HG02885 (cell line): ENCODE measurements around the gene TTC3.
"Not testable (repeated sequence)": the region's sequence is repeated elsewhere in the genome, so short reads cannot be mapped to it uniquely, and the experiment has no call there.

ENCODE experiments used
- ATAC-seq: cut with Tn5 transposase; IDR thresholded peaks from one replicate; pipeline ENCODE4 v1.9.1; 2021; ENCODE audit warnings: mild to moderate bottlenecking; ENCODE audit not compliant: unreplicated experiment, poor library complexity

The TTC3 gene

DNA sequence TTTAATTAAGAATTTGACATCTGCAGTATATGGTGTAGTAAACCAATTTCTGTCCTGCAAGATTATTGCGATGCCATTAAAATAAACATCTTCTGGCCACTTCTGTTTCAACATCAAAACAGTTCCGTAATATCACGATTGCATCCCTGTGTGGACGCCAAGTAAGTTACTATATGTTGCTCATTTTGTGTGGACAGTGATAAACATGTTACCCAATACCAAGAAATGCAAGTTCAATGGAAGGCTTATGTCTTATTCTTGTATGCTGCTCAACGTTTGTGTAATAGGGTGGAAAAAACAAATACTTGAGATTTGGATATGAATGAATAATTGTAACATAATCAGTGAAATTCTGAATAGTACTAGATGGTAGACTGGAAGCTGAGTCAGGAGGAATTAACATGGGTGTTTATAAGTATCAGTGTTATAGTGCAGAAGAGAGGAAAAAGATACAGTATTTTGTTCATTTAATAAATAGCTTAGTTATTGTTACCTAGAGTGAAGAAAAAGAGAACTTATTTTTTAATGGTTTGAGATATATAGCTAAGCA, 15.2 kb downstream of the TTC3 start:
- no peak for ATAC-seq

- no peak for ATAC-seq
Observed at GRCh38 chr21:37093977-37094376, 20.9 kb downstream of the TTC3 start.

DNA sequence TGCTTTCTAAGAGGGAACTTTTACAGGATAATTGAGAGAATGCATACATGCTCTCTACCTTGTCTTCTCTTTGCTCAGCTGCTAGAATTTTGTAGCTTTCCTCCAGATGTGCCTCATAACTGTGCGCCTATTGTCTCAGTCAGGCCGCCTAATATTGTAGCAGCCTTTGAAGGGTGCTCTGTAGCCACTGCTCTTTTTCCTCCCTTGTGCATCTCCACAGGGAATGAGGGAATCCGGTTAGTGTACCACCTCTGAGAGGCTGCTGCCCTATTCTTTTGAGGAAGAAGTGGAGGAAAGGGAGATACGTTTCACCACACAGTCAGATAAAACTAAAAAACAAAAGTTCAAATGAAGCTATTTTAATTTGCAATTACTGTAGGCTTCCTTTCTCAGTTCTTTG, 22.8 kb downstream of the TTC3 start:
- no peak for ATAC-seq

DNA sequence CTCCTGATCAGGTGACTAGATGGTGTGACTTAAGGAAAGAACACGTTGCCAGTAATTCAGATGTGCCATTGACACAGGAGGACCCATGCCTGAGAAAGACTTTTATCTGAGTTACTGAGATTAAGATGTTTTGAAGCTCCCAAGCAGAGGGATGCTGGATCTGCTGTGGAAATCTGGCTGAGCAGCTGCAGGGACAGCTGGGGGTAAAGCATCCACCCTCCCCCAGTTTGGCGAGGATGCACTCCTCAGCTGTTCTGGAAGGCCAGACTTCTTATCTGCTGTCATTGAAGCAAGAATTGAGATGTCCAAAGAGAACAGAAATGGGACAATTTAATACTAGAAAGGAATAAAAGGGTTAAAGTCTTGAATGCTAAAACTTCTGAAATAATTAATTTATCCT, 25.7 kb downstream of the TTC3 start:
- no peak for ATAC-seq

- ATAC-seq = no peak
Observed at GRCh38 chr21:37100316-37100715, 27.3 kb downstream of the TTC3 start.

GRCh38 chr21:37101384-37101783, 28.3 kb downstream of the TTC3 start:
- no peak for ATAC-seq

DNA sequence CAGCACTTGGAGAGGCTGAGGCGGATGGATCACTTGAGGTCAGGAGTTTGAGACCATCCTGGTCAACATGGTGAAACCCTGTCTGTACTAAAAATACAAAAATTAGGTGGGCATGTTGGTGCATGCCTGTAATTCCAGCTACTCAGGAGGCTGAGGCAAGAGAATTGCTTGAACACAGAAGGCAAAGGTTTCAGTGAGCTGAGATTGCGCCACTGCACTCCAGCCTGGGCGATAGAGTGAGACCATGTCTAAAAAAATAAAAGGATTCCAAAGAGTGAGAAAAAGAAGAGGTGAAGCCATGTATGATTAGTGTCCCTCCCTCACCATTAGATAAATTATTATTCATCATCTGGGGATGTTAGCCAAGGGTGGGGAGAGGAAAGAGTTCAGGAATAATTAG, 29.7 kb downstream of the TTC3 start:
- ATAC-seq = not testable (repeated sequence)

DNA sequence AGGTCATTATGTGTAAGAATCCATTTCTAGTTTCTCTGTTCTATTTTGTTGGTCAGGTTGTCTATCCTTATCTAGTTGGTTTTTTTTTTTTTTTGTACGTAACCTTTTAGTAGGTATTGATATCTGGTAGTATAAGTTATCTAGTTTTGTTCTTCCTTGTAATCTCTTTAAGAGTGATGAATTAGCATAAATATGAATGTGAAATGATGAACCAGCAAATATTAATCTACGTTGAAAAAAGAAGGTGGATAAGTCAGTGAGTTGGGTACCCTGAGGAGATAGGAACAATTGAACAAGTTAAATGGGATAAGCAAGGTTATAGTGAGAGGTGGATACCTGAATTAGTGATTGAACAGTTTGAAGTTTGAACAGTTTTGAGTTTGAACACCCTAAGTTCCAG, 33.9 kb downstream of the TTC3 start:
- no peak for ATAC-seq

DNA sequence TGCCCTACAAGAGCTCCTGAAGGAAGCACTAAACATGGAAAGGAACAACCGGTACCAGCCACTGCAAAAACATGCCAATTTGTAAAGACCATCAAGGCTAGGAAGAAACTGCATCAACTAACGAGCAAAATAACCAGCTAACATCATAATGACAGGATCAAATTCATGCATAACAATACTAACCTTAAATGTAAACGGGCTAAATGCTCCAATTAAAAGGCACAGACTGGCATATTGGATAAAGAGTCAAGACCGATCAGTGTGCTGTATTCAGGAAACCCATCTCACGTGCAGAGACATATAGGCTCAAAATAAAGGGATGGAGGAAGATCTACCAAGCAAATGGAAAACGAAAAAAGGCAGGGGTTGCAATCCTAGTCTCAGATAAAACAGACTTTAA, 38.0 kb downstream of the TTC3 start:
- not testable (repeated sequence) for ATAC-seq

DNA sequence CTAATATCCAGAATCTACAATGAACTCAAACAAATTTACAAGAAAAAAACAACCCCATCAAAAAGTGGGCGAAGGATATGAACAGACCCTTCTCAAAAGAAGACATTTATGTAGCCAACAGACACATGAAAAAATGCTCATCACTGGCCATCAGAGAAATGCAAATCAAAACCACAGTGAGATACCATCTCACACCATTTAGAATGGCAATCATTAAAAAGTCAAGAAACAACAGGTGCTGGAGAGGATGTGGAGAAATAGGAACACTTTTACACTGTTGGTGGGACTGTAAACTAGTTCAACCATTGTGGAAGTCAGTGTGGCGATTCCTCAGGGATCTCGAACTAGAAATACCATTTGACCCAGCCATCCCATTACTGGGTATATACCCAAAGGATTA, 41.2 kb downstream of the TTC3 start:
- not testable (repeated sequence) for ATAC-seq

GRCh38 chr21:37116459-37116858, 43.4 kb downstream of the TTC3 start:
- not testable (repeated sequence) for ATAC-seq

GRCh38 chr21:37117204-37117603, 44.1 kb downstream of the TTC3 start:
- no peak for ATAC-seq

DNA sequence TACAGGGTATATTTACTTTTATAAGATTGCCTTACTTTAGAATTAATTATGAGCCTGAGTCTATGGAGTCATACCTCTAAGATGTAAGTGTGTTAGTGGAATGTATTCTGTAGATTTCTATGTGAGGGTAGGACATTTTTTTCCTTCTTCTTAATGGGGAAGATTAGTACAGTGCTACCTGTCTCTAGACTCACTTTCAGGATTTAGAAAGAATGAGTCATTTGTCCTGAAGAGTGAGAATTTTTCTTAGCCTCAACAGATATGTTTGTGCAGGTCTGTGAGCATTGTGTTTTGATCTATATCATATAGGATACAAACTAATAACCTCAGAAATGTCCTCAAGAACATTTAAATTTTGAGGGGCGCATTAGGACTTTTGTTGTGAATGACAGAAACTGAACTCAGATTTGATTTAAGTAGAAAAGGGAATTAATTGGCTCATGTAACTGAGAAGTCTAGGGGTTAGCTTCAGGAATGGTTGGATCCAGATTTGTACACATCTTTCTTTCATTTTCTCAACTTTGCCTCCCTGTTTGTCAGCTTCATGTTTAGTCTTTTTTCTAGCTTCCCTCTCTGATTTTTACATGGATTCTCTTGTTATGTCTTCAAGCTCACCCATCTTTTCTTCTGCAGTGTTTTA, 45.3 kb downstream of the TTC3 start:
- no peak for ATAC-seq

GRCh38 chr21:37119421-37120218, 46.6 kb downstream of the TTC3 start:
- ATAC-seq = no peak

- no peak for ATAC-seq
Observed at GRCh38 chr21:37128076-37128475, 55.0 kb downstream of the TTC3 start.

DNA sequence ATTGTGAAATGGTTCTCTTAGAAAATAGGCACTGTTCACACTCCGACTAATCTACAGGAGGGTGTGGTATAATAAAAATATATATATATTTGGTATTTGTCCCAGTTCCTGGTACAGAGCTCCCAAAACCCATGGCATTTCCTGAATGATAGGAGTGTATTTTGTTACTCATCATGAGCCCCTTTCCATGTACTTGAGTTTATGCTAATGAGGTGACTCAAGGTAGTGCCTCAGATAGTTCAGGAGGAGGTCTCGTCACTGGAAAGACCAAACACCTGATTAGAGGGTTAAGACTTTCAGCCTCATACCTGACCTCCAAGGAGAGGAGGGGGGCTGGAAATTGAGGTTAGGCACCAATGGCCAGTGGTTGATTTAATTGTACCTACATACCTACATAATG, 57.9 kb downstream of the TTC3 start:
- no peak for ATAC-seq

- ATAC-seq = no peak
Observed at GRCh38 chr21:37136261-37136660, 63.2 kb downstream of the TTC3 start.

- no peak for ATAC-seq
Observed at GRCh38 chr21:37136744-37137143, 63.7 kb downstream of the TTC3 start.

DNA sequence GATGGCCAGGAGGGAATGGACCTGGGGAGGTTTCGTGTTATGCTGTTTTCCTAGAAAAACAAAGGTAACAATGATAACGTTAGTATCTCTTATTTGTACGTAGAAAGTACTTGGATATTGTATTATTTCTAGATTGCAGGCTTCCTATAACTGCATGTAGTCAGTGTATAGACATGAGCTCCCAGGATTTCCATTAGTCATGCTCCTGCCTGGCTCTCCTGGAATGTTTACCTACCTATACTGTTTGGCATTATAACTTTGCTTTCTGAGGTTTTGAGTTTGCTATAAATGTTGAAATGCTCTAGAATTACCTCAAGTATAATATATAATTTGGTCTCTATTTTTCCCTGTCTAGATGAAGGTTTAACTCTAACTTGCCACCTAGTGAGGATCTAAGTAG, 66.1 kb downstream of the TTC3 start:
- no peak for ATAC-seq

DNA sequence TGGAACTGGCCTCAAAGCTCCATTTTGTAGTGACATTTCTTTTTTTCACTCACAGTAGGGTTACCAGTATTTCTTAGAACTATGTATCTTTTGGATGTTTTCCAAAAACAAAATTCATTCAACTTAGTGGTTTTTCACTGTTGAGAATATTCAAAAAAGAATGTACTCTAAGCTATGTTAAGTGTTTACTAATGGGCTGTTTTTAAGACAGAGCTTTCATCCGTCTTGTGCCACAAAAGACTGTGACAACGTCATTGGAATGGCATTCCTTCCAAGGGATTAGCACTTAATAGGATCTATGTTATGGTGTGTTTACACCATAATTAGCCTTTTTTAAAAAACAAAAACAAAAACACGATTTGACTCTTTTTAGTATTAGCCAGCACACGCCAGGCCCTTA, 66.8 kb downstream of the TTC3 start:
- no peak for ATAC-seq

GRCh38 chr21:37143392-37143791, 70.3 kb downstream of the TTC3 start:
- ATAC-seq = not testable (repeated sequence)

DNA sequence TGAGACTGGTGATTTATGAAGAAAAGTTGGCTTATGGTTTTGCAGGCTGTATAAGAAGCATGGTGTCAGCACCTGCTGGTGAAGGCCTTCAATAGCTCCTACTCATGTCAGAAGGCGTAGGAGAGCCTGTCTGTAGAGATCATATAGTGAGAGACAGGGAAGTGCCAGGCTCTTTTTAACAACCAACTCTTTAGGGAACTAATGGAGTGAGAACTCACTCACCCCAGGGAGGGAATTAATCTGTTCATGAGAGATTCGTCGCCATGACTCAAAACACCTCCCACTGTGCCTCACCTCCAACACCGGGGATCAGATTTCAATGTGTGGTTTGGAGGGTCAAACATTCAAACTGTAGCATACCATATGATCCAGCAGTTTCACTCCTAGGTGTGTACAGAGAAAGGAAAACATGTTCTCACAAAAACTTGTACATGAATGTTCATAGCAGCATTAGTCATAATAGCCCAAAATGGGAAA, 72.6 kb downstream of the TTC3 start:
- ATAC-seq = no peak
